ENCODE measurements around the gene ATAD2B. TPM values are rescaled to one million over a fixed set of nuclear protein-coding genes. Genes with fewer than 3 reads are reported as not detected.
A peak's percentile ranks its signal among the peaks of the same experiment; 100 is the strongest.

The ATAD2B gene
- total RNA-seq, 1 experiment from 2014 or later: 8.6 TPM

GRCh38 chr2:23900133-23900532, 26.8 kb downstream of the ATAD2B start:
- H4K20me1 ChIP-seq (ENCODE audit: low read length): no peaks in the 10 kb centered on the region
- ChIA-PET POLR2A (ENCODE audit: unreplicated experiment) (interaction anchor here (0.6 kb wide), 1 partner anchor 15 kb away, joined by 4 read pairs; no protein-coding TSS in a partner anchor), CTCF (interaction anchor here (1.7 kb wide), 1 partner anchor 27 kb away, joined by 5 read pairs; the partner anchor contains the start of gene ATAD2B)

GRCh38 chr2:23871206-23871605, 55.7 kb downstream of the ATAD2B start:
- intact Hi-C loops (cut with micrococcal nuclease): no loop called here

More at GRCh38 chr2:23900133-23900532, 26.8 kb downstream of the ATAD2B start:
- ATAC-seq (no peak), DNase-seq (no peak)
- H3K4me3 ChIP-seq (ENCODE audit: low read length): no peak overlapping the region
- no peaks in the 10 kb centered on the region for H3K36me3 ChIP-seq (ENCODE audit: low read depth, low read length)
- intact Hi-C loops (cut with micrococcal nuclease): no loop called here
- no peak overlapping the region for H2AFZ ChIP-seq (ENCODE audit: low read length)
- BruUV-seq (replicated peaks): no TSS peak
- TF ChIP-seq, protein P1, sequence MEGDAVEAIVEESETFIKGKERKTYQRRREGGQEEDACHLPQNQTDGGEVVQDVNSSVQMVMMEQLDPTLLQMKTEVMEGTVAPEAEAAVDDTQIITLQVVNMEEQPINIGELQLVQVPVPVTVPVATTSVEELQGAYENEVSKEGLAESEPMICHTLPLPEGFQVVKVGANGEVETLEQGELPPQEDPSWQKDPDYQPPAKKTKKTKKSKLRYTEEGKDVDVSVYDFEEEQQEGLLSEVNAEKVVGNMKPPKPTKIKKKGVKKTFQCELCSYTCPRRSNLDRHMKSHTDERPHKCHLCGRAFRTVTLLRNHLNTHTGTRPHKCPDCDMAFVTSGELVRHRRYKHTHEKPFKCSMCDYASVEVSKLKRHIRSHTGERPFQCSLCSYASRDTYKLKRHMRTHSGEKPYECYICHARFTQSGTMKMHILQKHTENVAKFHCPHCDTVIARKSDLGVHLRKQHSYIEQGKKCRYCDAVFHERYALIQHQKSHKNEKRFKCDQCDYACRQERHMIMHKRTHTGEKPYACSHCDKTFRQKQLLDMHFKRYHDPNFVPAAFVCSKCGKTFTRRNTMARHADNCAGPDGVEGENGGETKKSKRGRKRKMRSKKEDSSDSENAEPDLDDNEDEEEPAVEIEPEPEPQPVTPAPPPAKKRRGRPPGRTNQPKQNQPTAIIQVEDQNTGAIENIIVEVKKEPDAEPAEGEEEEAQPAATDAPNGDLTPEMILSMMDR (conservative IDR thresholded peaks at IDR 0.05; ENCODE audit: low read depth, low read length): no peak
- no peak for TF ChIP-seq EZH2phosphoT487 (IDR thresholded peaks at IDR 0.05; ENCODE audit: borderline replicate concordance, low read length)
- TF ChIP-seq EZH2 (IDR thresholded peaks at IDR 0.05; ENCODE audit: low read length, unreplicated experiment): no peak
- H3K9ac ChIP-seq (ENCODE audit: low read length): no peak overlapping the region; the same call in 1 of the 2 replicates
- H3K27me3 ChIP-seq (ENCODE audit: low read length): no peaks in the 10 kb centered on the region
- peaks cover 65% of the 10 kb centered on the region for H3K79me2 ChIP-seq (ENCODE audit: low read length)
- H3K9me2 ChIP-seq (replicated peaks; ENCODE audit: low read length): no peaks in the 10 kb centered on the region
- H3F3A ChIP-seq (ENCODE audit: low read length, unreplicated experiment): peaks cover 3% of the 10 kb centered on the region
- H3K9me3 ChIP-seq (ENCODE audit: low read length): no peaks in the 10 kb centered on the region
- peak overlapping the region; percentile 97 for H3K27ac ChIP-seq (ENCODE audit: low read length)
- peaks cover 29% of the 10 kb centered on the region for H3K4me1 ChIP-seq (ENCODE audit: insufficient read depth, low read length)
- H3K4me2 ChIP-seq (ENCODE audit: low read length): peak overlapping the region; percentile 84

DNA sequence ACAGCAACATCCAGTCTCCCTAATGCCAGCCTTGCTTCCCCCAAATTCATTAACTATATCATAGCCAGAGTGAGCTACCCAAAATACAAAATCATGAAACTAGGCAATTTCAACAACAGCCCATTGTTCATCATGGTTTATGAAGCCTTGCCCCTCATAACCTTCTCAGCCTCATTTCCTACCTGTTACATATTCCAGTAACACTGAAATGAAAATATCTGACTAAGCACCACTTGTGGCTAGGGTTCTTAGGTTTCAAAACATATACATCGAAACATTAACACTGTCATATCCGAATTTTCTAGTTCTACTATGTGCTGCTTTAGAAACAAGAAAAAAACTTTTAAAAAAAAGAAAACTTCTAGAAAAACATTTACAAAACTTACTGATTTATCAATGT, 59.5 kb downstream of the ATAD2B start:
- BruUV-seq (replicated peaks): no TSS peak
- no peak for TF ChIP-seq EZH2 (IDR thresholded peaks at IDR 0.05; ENCODE audit: low read length, unreplicated experiment)
- TF ChIP-seq EZH2phosphoT487 (IDR thresholded peaks at IDR 0.05; ENCODE audit: borderline replicate concordance, low read length): no peak
- Histone ChIP-seq H3K4me2 (ENCODE audit: low read length) (no peak overlapping the region), H3K27me3 (ENCODE audit: low read length) (no peaks in the 10 kb centered on the region), H3K36me3 (ENCODE audit: low read depth, low read length) (peaks cover 13% of the 10 kb centered on the region; the same call in 1 of the 2 replicates), H2AFZ (ENCODE audit: low read length) (no peak overlapping the region), H3K9ac (ENCODE audit: low read length) (no peak overlapping the region), H3K4me1 (ENCODE audit: insufficient read depth, low read length) (no peaks in the 10 kb centered on the region), H3K9me2 (replicated peaks; ENCODE audit: low read length) (no peaks in the 10 kb centered on the region), H4K20me1 (ENCODE audit: low read length) (no peaks in the 10 kb centered on the region), H3K79me2 (ENCODE audit: low read length) (no peaks in the 10 kb centered on the region), H3F3A (ENCODE audit: low read length, unreplicated experiment) (peaks cover 11% of the 10 kb centered on the region), H3K4me3 (ENCODE audit: low read length) (no peak overlapping the region), H3K9me3 (ENCODE audit: low read length) (no peaks in the 10 kb centered on the region), H3K27ac (ENCODE audit: low read length) (no peak overlapping the region)
- ChIA-PET CTCF (no interaction called here), POLR2A (ENCODE audit: unreplicated experiment) (no interaction called here)
- ATAC-seq (no peak), DNase-seq (no peak)
- intact Hi-C loops (cut with micrococcal nuclease): no loop called here

More at GRCh38 chr2:23871206-23871605, 55.7 kb downstream of the ATAD2B start:
- Histone ChIP-seq H2AFZ (ENCODE audit: low read length) (no peak overlapping the region), H3K9me2 (replicated peaks; ENCODE audit: low read length) (no peaks in the 10 kb centered on the region), H3K4me3 (ENCODE audit: low read length) (no peak overlapping the region), H3K36me3 (ENCODE audit: low read depth, low read length) (peaks cover 18% of the 10 kb centered on the region; the same call in 1 of the 2 replicates), H3K27ac (ENCODE audit: low read length) (no peak overlapping the region), H3K4me1 (ENCODE audit: insufficient read depth, low read length) (no peaks in the 10 kb centered on the region), H3K9me3 (ENCODE audit: low read length) (no peaks in the 10 kb centered on the region), H3F3A (ENCODE audit: low read length, unreplicated experiment) (peaks cover 4% of the 10 kb centered on the region), H4K20me1 (ENCODE audit: low read length) (no peaks in the 10 kb centered on the region), H3K9ac (ENCODE audit: low read length) (no peak overlapping the region), H3K4me2 (ENCODE audit: low read length) (no peak overlapping the region), H3K79me2 (ENCODE audit: low read length) (no peaks in the 10 kb centered on the region), H3K27me3 (ENCODE audit: low read length) (no peaks in the 10 kb centered on the region)
- ChIA-PET POLR2A (ENCODE audit: unreplicated experiment) (no interaction called here), CTCF (no interaction called here)
- BruUV-seq (replicated peaks): no TSS peak
- DNase-seq (no peak), ATAC-seq (no peak)
- TF ChIP-seq EZH2 (IDR thresholded peaks at IDR 0.05; ENCODE audit: low read length, unreplicated experiment) (no peak), EZH2phosphoT487 (IDR thresholded peaks at IDR 0.05; ENCODE audit: borderline replicate concordance, low read length) (no peak)
- TF ChIP-seq, protein P1 (conservative IDR thresholded peaks at IDR 0.05; ENCODE audit: low read depth, low read length): no peak

All from PC-3 (cell line).